ENCODE results near the gene SRSF9.

DNA sequence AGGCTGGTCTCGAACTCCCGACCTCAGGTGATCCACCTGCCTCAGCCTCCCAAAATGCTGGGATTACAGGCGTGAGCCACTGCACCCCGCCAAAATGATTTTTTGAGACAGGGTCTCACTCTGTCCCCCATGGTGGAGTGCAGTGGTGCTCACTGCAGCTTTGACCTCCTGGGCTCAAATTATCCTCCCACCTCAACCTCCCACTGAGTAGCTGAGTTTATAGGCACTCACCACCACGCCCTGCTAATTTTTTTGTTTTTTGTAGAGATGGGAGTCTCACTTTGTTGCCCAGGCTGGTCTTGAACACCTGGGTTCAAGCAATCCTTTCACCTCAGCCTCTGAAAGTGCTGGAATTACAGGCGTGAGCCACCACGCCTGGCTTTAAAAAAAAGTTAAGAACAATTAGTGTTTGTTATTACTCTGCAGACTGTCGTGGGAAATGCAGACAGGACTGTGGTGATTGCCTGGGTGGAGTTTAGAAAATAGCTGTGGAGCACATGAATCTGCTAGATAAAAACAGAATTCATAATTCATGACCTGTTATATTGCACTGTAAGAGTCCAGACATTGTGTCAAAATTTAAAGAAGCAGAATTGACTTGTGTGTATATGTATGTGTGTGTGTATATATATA lies 40.8 kb downstream of the SRSF9 start:
- TF ChIP-seq EZH2 (IDR thresholded peaks at IDR 0.05; ENCODE audit: borderline replicate concordance), result no peak
- TF ChIP-seq, protein P1, sequence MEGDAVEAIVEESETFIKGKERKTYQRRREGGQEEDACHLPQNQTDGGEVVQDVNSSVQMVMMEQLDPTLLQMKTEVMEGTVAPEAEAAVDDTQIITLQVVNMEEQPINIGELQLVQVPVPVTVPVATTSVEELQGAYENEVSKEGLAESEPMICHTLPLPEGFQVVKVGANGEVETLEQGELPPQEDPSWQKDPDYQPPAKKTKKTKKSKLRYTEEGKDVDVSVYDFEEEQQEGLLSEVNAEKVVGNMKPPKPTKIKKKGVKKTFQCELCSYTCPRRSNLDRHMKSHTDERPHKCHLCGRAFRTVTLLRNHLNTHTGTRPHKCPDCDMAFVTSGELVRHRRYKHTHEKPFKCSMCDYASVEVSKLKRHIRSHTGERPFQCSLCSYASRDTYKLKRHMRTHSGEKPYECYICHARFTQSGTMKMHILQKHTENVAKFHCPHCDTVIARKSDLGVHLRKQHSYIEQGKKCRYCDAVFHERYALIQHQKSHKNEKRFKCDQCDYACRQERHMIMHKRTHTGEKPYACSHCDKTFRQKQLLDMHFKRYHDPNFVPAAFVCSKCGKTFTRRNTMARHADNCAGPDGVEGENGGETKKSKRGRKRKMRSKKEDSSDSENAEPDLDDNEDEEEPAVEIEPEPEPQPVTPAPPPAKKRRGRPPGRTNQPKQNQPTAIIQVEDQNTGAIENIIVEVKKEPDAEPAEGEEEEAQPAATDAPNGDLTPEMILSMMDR (IDR thresholded peaks at IDR 0.05; ENCODE audit: poor library complexity), result no peak

Measured in hepatocyte (in vitro differentiated cells).